ENCODE data around the gene CPPED1.

CPPED1 gene

DNA sequence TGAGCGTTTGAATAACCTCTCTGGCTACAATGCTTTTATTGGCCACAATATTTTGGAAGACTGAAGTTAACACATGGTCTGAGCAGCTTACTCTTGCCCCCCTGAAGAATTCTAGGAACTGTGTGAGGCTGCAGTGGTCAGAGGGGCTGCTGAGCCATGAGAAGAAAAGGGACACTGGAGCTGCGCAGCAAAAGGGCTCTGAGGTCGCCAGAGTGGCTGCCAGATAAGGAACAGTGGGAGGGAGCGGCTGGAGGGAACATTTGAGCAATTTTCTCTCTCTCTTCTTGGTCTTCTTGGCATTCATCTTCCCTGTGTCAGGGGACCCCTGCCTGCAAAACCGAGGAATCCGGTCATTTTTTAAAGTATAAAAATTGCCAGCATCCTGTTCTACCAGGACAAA is 66.1 kb downstream of the CPPED1 start:
- no peak for DNase-seq (ENCODE audit: low read depth, low spot score)

GRCh38 chr16:12735805-12736204 is 67.9 kb downstream of the CPPED1 start:
- DNase-seq (ENCODE audit: low read depth, low spot score) = no peak

DNA sequence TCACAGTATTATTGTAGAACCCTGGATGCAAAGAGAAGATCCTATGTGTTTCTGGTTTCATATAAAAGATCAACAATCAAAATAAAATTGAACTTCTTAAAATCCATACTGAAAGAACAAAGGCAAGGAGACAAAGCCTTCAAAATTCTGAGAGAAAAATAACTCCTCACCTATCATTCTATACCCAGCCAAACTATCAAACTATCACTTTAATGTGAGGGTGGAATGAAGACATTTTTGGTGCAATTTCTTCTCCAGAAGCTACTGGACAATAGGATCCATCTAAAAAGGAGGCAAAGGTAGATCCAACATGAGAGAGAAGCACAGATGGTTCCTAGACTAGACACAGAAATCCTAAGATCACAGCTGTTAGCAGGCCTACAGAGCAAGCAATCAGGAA is 71.1 kb downstream of the CPPED1 start:
- DNase-seq (ENCODE audit: low read depth, low spot score) = no peak

GRCh38 chr16:12729448-12729847 is 74.2 kb downstream of the CPPED1 start:
- peak; percentile 62 for DNase-seq (ENCODE audit: low read depth, low spot score)

DNA sequence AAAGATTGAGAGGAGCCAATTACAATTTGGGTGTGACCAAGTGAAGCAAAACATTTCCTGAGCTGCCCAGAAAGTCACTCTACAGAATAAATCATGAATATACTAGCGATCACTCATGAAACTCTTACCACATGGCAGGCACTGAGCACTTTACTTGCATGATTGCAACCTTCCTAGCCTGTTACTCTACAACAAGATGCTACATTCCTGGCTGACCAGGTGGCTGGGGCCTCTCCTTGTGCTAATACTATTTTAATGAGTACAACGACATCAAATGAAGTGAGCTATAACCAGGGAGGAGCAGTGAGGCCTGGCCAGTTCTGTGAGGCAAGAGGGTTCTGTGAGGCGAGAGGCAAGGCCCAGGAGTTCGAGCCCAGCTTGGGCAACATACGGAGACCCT is 75.2 kb downstream of the CPPED1 start:
- no peak for DNase-seq (ENCODE audit: low read depth, low spot score)

DNA sequence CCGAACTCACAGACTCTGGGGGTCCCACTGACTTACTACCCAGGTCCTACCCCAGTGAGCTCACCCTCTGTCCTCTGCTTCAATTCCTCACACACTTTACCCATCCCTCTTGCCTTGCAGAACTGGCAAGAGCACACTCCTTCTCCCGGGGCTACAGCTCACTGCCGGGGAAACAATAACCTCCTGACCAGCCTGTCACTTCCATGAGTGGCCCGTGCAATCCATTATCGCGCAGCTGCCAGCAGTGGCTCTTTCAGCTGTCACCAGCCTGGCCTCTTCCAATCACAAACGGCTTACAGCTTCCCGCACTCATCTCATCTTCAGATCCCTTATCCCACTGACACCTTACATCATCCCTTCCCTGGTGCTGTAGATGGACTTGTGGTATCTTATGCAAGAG is 79.5 kb downstream of the CPPED1 start:
- no peak for DNase-seq (ENCODE audit: low read depth, low spot score)

DNA sequence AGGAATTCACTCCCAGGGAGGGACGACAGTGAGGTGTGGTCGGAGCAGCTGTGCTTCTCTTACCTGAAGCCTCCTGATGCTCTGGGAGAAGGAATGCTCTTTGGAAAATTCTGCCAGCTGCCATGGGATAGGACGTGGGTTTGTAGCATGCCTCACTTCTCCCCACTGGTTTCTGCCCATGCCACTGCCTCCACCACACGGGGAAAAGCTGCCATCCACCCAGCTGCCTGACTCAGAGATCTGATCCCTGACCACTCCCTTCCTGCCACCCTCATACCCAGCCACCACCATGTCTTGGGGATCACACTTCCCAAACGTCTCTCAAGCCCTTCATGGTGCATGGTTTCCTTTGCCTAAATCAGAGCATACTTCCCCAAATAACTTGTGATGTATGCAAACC is 80.0 kb downstream of the CPPED1 start:
- DNase-seq (ENCODE audit: low read depth, low spot score) = no peak

DNA sequence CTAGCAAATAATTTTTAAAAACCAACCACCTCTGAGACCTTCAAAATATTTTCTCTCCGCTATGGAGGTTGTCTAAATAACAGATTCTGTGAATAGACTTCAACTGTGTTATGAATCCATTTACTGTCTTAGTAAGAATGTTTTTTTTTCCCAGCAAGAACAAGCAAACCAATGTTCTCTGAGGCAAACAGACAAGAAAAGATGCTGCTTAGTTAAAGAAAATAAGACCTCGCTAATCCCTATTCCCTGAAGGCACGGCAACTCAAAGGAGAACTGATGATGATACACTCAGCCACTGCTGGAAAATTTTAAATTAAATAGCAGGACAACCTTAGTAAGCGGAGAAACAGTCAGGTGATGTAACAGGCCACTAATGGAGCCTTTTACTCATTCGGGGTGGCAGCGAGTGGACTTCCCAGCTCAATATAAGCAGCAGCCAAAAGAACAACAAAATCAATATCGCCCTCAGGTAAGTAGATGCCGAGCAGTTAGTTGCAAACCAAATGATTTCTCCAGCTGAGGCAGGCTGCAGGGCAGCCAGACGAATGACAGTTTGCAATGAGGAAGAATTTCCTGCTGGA is 81.8 kb downstream of the CPPED1 start:
- peak; percentile 73 for DNase-seq (ENCODE audit: low read depth, low spot score)

- DNase-seq (ENCODE audit: low read depth, low spot score) = no peak
Observed at GRCh38 chr16:12719972-12720371, 83.7 kb downstream of the CPPED1 start.

GRCh38 chr16:12716658-12717057 is 87.0 kb downstream of the CPPED1 start:
- DNase-seq (ENCODE audit: low read depth, low spot score) = no peak

- DNase-seq (ENCODE audit: low read depth, low spot score) = no peak
Observed at GRCh38 chr16:12709807-12710206, 93.9 kb downstream of the CPPED1 start.

GRCh38 chr16:12708266-12708665 is 95.4 kb downstream of the CPPED1 start:
- DNase-seq (ENCODE audit: low read depth, low spot score) = no peak

GRCh38 chr16:12706628-12707027 is 97.1 kb downstream of the CPPED1 start:
- no peak for DNase-seq (ENCODE audit: low read depth, low spot score)

- DNase-seq (ENCODE audit: low read depth, low spot score) = no peak
Observed at GRCh38 chr16:12704492-12705111, 99.1 kb downstream of the CPPED1 start.

DNA sequence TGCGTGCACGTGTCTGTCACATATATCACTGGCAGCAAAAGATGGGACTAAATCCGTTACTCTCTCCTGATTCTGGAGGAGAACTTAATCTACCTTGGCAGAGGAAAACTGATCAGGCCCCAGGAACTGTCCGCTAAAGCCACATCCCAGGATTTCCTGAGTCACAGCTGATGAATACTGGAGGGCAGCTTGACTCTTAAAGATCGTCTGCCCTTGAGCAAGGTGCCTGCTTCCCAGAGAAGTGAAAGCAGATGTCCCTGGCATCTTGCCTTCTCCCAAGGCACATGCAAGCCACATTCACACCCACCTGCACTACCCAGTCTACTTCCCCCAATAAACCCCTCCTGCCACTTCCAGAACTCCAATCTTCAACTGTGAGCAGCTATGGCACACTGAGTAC is 99.8 kb downstream of the CPPED1 start:
- DNase-seq (ENCODE audit: low read depth, low spot score) = no peak

DNA sequence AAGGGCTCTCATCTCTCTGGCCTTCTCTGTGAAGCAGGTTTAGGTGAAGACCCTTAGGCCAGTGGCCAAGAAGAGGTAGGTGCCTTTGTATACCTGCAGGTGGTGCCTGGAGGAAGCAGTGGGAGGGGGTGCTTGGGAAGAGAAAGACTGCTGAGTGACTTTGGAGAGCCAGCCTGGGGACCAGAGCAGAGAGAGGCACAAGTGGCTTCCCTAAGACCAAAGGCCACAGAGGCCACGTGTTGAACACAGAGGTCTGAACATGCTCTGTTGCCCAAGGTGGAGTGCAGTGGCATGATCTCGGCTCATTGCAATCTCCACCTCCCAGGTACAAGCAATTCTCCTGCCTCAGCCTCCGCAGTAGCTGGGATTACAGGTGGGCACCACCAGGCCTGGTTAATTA is 103.5 kb downstream of the CPPED1 start:
- no peak for DNase-seq (ENCODE audit: low read depth, low spot score)

- no peak for DNase-seq (ENCODE audit: low read depth, low spot score)
Observed at GRCh38 chr16:12699161-12699560, 104.5 kb downstream of the CPPED1 start.

- no peak for DNase-seq (ENCODE audit: low read depth, low spot score)
Observed at GRCh38 chr16:12697437-12697836, 106.2 kb downstream of the CPPED1 start.

DNA sequence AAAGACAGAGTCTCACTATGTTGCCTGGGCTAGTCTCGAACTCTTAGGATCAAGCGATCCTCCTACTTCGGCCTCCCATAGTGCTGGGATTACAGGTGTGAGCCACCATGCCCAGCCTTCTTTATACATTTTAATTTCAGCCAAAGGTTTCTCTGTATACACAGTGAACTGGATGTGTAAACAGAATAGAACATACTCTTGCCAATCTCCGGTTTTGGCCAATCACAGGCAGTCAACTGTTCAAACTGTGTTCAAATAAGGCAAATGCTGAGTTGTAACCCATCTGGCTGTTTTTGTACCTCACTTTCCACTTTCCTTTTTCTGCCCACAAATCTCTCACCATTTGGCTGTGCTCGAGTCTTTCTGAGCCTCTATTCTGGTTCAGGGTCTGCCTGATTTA is 108.2 kb downstream of the CPPED1 start:
- no peak for DNase-seq (ENCODE audit: low read depth, low spot score)

DNA sequence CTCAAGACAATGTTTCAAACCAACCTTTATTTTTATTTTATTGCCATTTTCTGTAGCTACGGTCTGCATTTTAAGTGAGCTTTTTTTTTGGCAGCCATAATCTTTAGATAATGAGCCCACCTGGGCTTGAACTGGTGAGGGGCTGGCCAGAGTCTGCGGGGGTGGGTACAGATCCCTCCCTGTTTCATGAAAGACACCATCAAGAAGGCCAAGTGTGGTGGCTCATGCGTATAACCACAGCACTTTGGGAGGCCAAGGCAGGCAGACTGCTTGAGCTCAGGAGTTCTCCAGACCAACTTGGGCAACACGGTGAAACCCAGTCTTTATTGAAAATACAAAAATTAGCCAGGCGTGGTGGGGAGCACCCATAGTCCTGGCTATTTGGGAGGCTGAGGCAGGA is 113.7 kb downstream of the CPPED1 start:
- DNase-seq (ENCODE audit: low read depth, low spot score) = no peak

GRCh38 chr16:12688951-12689850 is 114.5 kb downstream of the CPPED1 start:
- no peak for DNase-seq (ENCODE audit: low read depth, low spot score)

GRCh38 chr16:12685806-12686205 is 117.9 kb downstream of the CPPED1 start:
- DNase-seq (ENCODE audit: low read depth, low spot score) = peak; percentile 73
